ENCODE results near the gene ACSF2.

Gene ACSF2

GRCh38 chr17:50484386-50485155, 58.6 kb downstream of the ACSF2 start:
- TF ChIP-seq TAF1 (IDR thresholded peaks at IDR 0.05; ENCODE audit: borderline replicate concordance, low read depth, low read length) (no peak), POLR2A (IDR thresholded peaks at IDR 0.05; ENCODE audit: low read depth, low read length) (no peak), POLR2AphosphoS5 (IDR thresholded peaks at IDR 0.05; ENCODE audit: low read depth, low read length) (no peak)
- DNase-seq (ENCODE audit: insufficient read length) (no peak), FAIRE-seq (no peak)

- FAIRE-seq (no peak), DNase-seq (ENCODE audit: insufficient read length) (no peak)
- TF ChIP-seq POLR2AphosphoS5 (IDR thresholded peaks at IDR 0.05; ENCODE audit: low read depth, low read length), result no peak
Measured at GRCh38 chr17:50487213-50488096, 61.4 kb downstream of the ACSF2 start.

- TF ChIP-seq POLR2AphosphoS5 (IDR thresholded peaks at IDR 0.05; ENCODE audit: low read depth, low read length), result no peak
- TF ChIP-seq POLR2A (IDR thresholded peaks at IDR 0.05; ENCODE audit: low read depth, low read length), result no peak
- TF ChIP-seq TAF1 (IDR thresholded peaks at IDR 0.05; ENCODE audit: borderline replicate concordance, low read depth, low read length), result no peak
- FAIRE-seq (no peak), DNase-seq (ENCODE audit: insufficient read length) (no peak)
Measured at GRCh38 chr17:50488880-50489279, 62.9 kb downstream of the ACSF2 start.

- no peak for FAIRE-seq
- DNase-seq (ENCODE audit: insufficient read length), result no peak
- TF ChIP-seq POLR2AphosphoS5 (IDR thresholded peaks at IDR 0.05; ENCODE audit: low read depth, low read length) (no peak), POLR2A (IDR thresholded peaks at IDR 0.05; ENCODE audit: low read depth, low read length) (no peak), TAF1 (IDR thresholded peaks at IDR 0.05; ENCODE audit: borderline replicate concordance, low read depth, low read length) (no peak)
Measured at GRCh38 chr17:50491505-50491904, 65.5 kb downstream of the ACSF2 start.

- DNase-seq (ENCODE audit: insufficient read length) (no peak), FAIRE-seq (no peak)
- TF ChIP-seq POLR2A (IDR thresholded peaks at IDR 0.05; ENCODE audit: low read depth, low read length) (no peak), TAF1 (IDR thresholded peaks at IDR 0.05; ENCODE audit: borderline replicate concordance, low read depth, low read length) (no peak), POLR2AphosphoS5 (IDR thresholded peaks at IDR 0.05; ENCODE audit: low read depth, low read length) (no peak)
Measured at GRCh38 chr17:50492214-50492613, 66.2 kb downstream of the ACSF2 start.

GRCh38 chr17:50493744-50494143, 67.7 kb downstream of the ACSF2 start:
- no peak for FAIRE-seq
- DNase-seq (ENCODE audit: insufficient read length), result no peak
- TF ChIP-seq TAF1 (IDR thresholded peaks at IDR 0.05; ENCODE audit: borderline replicate concordance, low read depth, low read length) (no peak), POLR2AphosphoS5 (IDR thresholded peaks at IDR 0.05; ENCODE audit: low read depth, low read length) (no peak), POLR2A (IDR thresholded peaks at IDR 0.05; ENCODE audit: low read depth, low read length) (no peak)

GRCh38 chr17:50495217-50495823, 69.3 kb downstream of the ACSF2 start:
- no peak for DNase-seq (ENCODE audit: insufficient read length)
- FAIRE-seq, result no peak
- TF ChIP-seq POLR2AphosphoS5 (IDR thresholded peaks at IDR 0.05; ENCODE audit: low read depth, low read length) (no peak), POLR2A (IDR thresholded peaks at IDR 0.05; ENCODE audit: low read depth, low read length) (no peak), TAF1 (IDR thresholded peaks at IDR 0.05; ENCODE audit: borderline replicate concordance, low read depth, low read length) (no peak)

GRCh38 chr17:50495918-50496317, 69.9 kb downstream of the ACSF2 start:
- no peak for TF ChIP-seq POLR2A (IDR thresholded peaks at IDR 0.05; ENCODE audit: low read depth, low read length)
- TF ChIP-seq TAF1 (IDR thresholded peaks at IDR 0.05; ENCODE audit: borderline replicate concordance, low read depth, low read length), result no peak
- no peak for TF ChIP-seq POLR2AphosphoS5 (IDR thresholded peaks at IDR 0.05; ENCODE audit: low read depth, low read length)
- no peak for FAIRE-seq
- DNase-seq (ENCODE audit: insufficient read length), result no peak

- no peak for FAIRE-seq
- DNase-seq (ENCODE audit: insufficient read length), result no peak
- TF ChIP-seq POLR2AphosphoS5 (IDR thresholded peaks at IDR 0.05; ENCODE audit: low read depth, low read length) (no peak), TAF1 (IDR thresholded peaks at IDR 0.05; ENCODE audit: borderline replicate concordance, low read depth, low read length) (no peak), POLR2A (IDR thresholded peaks at IDR 0.05; ENCODE audit: low read depth, low read length) (no peak)
Measured at GRCh38 chr17:50498021-50498874, 72.2 kb downstream of the ACSF2 start.

GRCh38 chr17:50499270-50499669, 73.3 kb downstream of the ACSF2 start:
- no peak for TF ChIP-seq POLR2A (IDR thresholded peaks at IDR 0.05; ENCODE audit: low read depth, low read length)
- TF ChIP-seq POLR2AphosphoS5 (IDR thresholded peaks at IDR 0.05; ENCODE audit: low read depth, low read length), result no peak
- TF ChIP-seq TAF1 (IDR thresholded peaks at IDR 0.05; ENCODE audit: borderline replicate concordance, low read depth, low read length), result no peak
- FAIRE-seq (no peak), DNase-seq (ENCODE audit: insufficient read length) (no peak)

- FAIRE-seq (no peak), DNase-seq (ENCODE audit: insufficient read length) (no peak)
- no peak for TF ChIP-seq POLR2A (IDR thresholded peaks at IDR 0.05; ENCODE audit: low read depth, low read length)
- no peak for TF ChIP-seq POLR2AphosphoS5 (IDR thresholded peaks at IDR 0.05; ENCODE audit: low read depth, low read length)
- no peak for TF ChIP-seq TAF1 (IDR thresholded peaks at IDR 0.05; ENCODE audit: borderline replicate concordance, low read depth, low read length)
Measured at GRCh38 chr17:50499721-50500120, 73.7 kb downstream of the ACSF2 start.

Data from GM12892 (cell line).